OCI-LY7 (cell line): ENCODE results near the gene MAX. TPM values are rescaled to one million over a fixed set of nuclear protein-coding genes. Genes with fewer than 3 reads are reported as not detected.

Source experiments
- BruUV-seq: library from RNA; stranded (reverse); fragments of 400-500 nt; replicated peaks from 2 replicates; lab custom pipeline; 2021; lab: Mats Ljungman, UMichigan
- CTCF ChIA-PET: fragments of 300-600 bp; sonication (Branson Sonifier 250); formaldehyde crosslinking; loops from one replicate; lab custom pipeline; 2022; ENCODE audit warnings: antibody characterized with exemption; ENCODE audit not compliant: unreplicated experiment; lab: Charles Lee
- POLR2A ChIA-PET: fragments of 300-600 bp; sonication (Branson Sonifier 250); formaldehyde crosslinking; loops from one replicate; lab custom pipeline; 2022; ENCODE audit warnings: antibody characterized with exemption; lab: Charles Lee
- DNase-seq: peaks from one replicate; pipeline ENCODE4 v3.0.0-alpha.2; 2015; ENCODE audit warnings: low spot score
- H2AFZ ChIP-seq: fragments of 200-600 bp; sonication (generic), shearing (Covaris generic); 2 replicates; pipeline ENCODE4 v1.6.1; 2014; ENCODE audit warnings: mild to moderate bottlenecking, antibody characterized with exemption, low read length, moderate library complexity
- H3K27ac ChIP-seq: fragments of 200-600 bp; sonication (generic); 2 replicates; pipeline ENCODE4 v1.5.1; 2014; ENCODE audit warnings: mixed run types, low read depth, mild to moderate bottlenecking, moderate library complexity, low read length, inconsistent platforms; ENCODE audit not compliant: poor library complexity, severe bottlenecking
- H3K36me3 ChIP-seq: fragments of 200-600 bp; sonication (generic); 2 replicates; pipeline ENCODE4 v1.6.1; 2014; ENCODE audit warnings: mild to moderate bottlenecking, antibody characterized with exemption, low read length, moderate library complexity, mixed read lengths; ENCODE audit not compliant: insufficient read depth
- H3K4me1 ChIP-seq: fragments of 200-600 bp; sonication (generic); 2 replicates; pipeline ENCODE4 v1.5.1; 2014; ENCODE audit warnings: mild to moderate bottlenecking, low read length; ENCODE audit not compliant: insufficient read depth, poor library complexity, severe bottlenecking
- H3K4me2 ChIP-seq: fragments of 200-600 bp; sonication (generic); 2 replicates; pipeline ENCODE4 v1.6.1; 2014; ENCODE audit warnings: mild to moderate bottlenecking, low read length
- H3K4me3 ChIP-seq: fragments of 200-600 bp; sonication (generic); 2 replicates; pipeline ENCODE4 v1.5.1; 2014; ENCODE audit warnings: mild to moderate bottlenecking, low read depth, low read length; ENCODE audit not compliant: poor library complexity, severe bottlenecking
- H3K79me2 ChIP-seq: fragments of 200-600 bp; sonication (generic); 2 replicates; pipeline ENCODE4 v1.6.1; 2016; ENCODE audit warnings: low read depth, mild to moderate bottlenecking, low read length, moderate library complexity, mixed read lengths; ENCODE audit not compliant: insufficient read depth
- H3K9me2 ChIP-seq: fragments of 200-600 bp; sonication (generic); 2 replicates; pipeline ENCODE4 v1.6.1; 2016; ENCODE audit warnings: mild to moderate bottlenecking, low read length, mixed read lengths; ENCODE audit not compliant: insufficient read depth
- H3K9me3 ChIP-seq: fragments of 200-600 bp; sonication (generic); 2 replicates; pipeline ENCODE4 v1.6.1; 2014; ENCODE audit warnings: mild to moderate bottlenecking, mixed run types, low read length, mixed read lengths
- H4K20me1 ChIP-seq: fragments of 200-600 bp; sonication (generic); 2 replicates; pipeline ENCODE4 v1.6.1; 2014; ENCODE audit warnings: mild to moderate bottlenecking, antibody characterized with exemption, low read length, moderate library complexity, mixed read lengths; ENCODE audit not compliant: insufficient read depth
- EZH2phosphoT487 ChIP-seq: fragments of 200-600 bp; sonication (generic); IDR thresholded peaks from 2 replicates; pipeline ENCODE4 v1.6.1; 2018; ENCODE audit warnings: low read depth, borderline replicate concordance, mild to moderate bottlenecking, mixed run types, antibody characterized with exemption, low read length, moderate library complexity, mixed read lengths
- intact Hi-C: fragments of 100-400 bp; cut with micrococcal nuclease; formaldehyde crosslinking; loops from one replicate; pipeline ENCODE4 v1.10.0; 2022; ENCODE audit not compliant: unreplicated experiment
- total RNA-seq, 2 experiments: library from RNA; depleted of rRNA in 1 of 2; stranded (reverse); fragments of >200 nt in 1 of 2; shearing (Covaris generic) in 1 of 2; gene quantifications; 2 replicates each; pipeline ENCODE4 v1.2.3, GENCODE V29; 2014 to 2022
- TF ChIP-seq, protein P1 (sequence below): fragments of 200-600 bp; sonication (generic); conservative IDR thresholded peaks from 2 replicates; pipeline ENCODE4 v1.5.1; 2014; ENCODE audit warnings: mild to moderate bottlenecking, antibody characterized with exemption, low read length, moderate library complexity, mixed read lengths

The MAX gene
- total RNA-seq, 2 experiments from 2014 or later, result 58.3 to 94.1 TPM

- Histone ChIP-seq H3K36me3 (no peaks in the 10 kb centered on the region), H3K9me2 (no peaks in the 10 kb centered on the region), H3K27ac (no peak overlapping the region), H3K79me2 (no peaks in the 10 kb centered on the region), H4K20me1 (no peaks in the 10 kb centered on the region), H3K9me3 (no peaks in the 10 kb centered on the region), H2AFZ (no peak overlapping the region), H3K4me2 (no peak overlapping the region), H3K4me1 (no peaks in the 10 kb centered on the region), H3K4me3 (no peak overlapping the region)
- ChIA-PET POLR2A (no interaction called here), CTCF (no interaction called here)
- TF ChIP-seq, protein P1, sequence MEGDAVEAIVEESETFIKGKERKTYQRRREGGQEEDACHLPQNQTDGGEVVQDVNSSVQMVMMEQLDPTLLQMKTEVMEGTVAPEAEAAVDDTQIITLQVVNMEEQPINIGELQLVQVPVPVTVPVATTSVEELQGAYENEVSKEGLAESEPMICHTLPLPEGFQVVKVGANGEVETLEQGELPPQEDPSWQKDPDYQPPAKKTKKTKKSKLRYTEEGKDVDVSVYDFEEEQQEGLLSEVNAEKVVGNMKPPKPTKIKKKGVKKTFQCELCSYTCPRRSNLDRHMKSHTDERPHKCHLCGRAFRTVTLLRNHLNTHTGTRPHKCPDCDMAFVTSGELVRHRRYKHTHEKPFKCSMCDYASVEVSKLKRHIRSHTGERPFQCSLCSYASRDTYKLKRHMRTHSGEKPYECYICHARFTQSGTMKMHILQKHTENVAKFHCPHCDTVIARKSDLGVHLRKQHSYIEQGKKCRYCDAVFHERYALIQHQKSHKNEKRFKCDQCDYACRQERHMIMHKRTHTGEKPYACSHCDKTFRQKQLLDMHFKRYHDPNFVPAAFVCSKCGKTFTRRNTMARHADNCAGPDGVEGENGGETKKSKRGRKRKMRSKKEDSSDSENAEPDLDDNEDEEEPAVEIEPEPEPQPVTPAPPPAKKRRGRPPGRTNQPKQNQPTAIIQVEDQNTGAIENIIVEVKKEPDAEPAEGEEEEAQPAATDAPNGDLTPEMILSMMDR, result no peak
- TF ChIP-seq EZH2phosphoT487, result no peak
- DNase-seq, result no peak
- BruUV-seq, result no TSS peak
- intact Hi-C loops, result no loop called here
Measured at GRCh38 chr14:65132855-65133254, 30.5 kb upstream of the MAX start.

- no peak overlapping the region for H3K27ac ChIP-seq
- no peaks in the 10 kb centered on the region for H4K20me1 ChIP-seq
- no peak overlapping the region for H3K4me3 ChIP-seq
- no peaks in the 10 kb centered on the region for H3K36me3 ChIP-seq
- H3K79me2 ChIP-seq, result no peaks in the 10 kb centered on the region
- ChIA-PET POLR2A (no interaction called here), CTCF (interaction anchor here (0.6 kb wide), 1 partner anchor 21 kb away, joined by 3 read pairs; no protein-coding TSS in a partner anchor)
- no peak overlapping the region for H3K4me2 ChIP-seq
- H3K4me1 ChIP-seq, result no peaks in the 10 kb centered on the region
- no peak for DNase-seq
- no TSS peak for BruUV-seq
- no peak for TF ChIP-seq EZH2phosphoT487
- TF ChIP-seq, protein P1, result no peak
- H3K9me2 ChIP-seq, result no peaks in the 10 kb centered on the region
- H2AFZ ChIP-seq, result no peak overlapping the region
- intact Hi-C loops, result no loop called here
- H3K9me3 ChIP-seq, result no peaks in the 10 kb centered on the region
Measured at GRCh38 chr14:65131301-65131701, 29.0 kb upstream of the MAX start.

GRCh38 chr14:65128096-65128495, 25.8 kb upstream of the MAX start:
- intact Hi-C loops, result no loop called here
- Histone ChIP-seq H3K36me3 (no peaks in the 10 kb centered on the region), H3K9me3 (no peaks in the 10 kb centered on the region), H3K9me2 (no peaks in the 10 kb centered on the region), H4K20me1 (no peaks in the 10 kb centered on the region), H3K4me2 (no peak overlapping the region), H3K4me3 (no peak overlapping the region), H3K79me2 (no peaks in the 10 kb centered on the region), H3K4me1 (no peaks in the 10 kb centered on the region), H2AFZ (no peak overlapping the region), H3K27ac (no peak overlapping the region)
- BruUV-seq, result no TSS peak
- TF ChIP-seq, protein P1, result no peak
- no peak for TF ChIP-seq EZH2phosphoT487
- DNase-seq, result no peak
- ChIA-PET CTCF (no interaction called here), POLR2A (no interaction called here)
